ENCODE results near the gene NKAIN2. TPM values are rescaled to one million over a fixed set of nuclear protein-coding genes. Genes with fewer than 3 reads are reported as not detected.

Gene NKAIN2
- polyA plus RNA-seq, 1 of the 3 experiments (the other 2 are of a cell fraction): not detected

DNA sequence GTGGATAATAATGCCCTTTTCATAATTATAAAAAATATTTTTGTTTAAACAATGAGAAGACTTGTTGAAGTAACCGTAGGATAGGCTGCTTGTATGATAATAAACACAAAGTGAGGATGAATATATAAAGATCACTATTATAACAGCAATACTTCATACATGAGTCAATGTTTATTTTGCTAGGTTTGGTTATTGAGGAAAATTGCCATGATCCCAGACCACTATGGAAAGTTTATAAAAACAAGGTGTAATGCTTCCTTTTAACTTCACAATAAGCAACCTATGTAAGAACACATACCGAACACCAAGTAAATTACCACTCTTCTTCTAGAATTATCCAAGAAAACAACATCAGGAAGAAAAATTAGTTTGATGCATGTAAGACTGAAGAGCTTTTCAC is 663.3 kb downstream of the NKAIN2 start (continued):
- TF ChIP-seq TEAD4 (IDR thresholded peaks at IDR 0.05; ENCODE audit: borderline replicate concordance, insufficient read depth) (no peak), NRF1 (IDR thresholded peaks at IDR 0.05; ENCODE audit: low read depth, low read length) (no peak), ZBTB33 (IDR thresholded peaks at IDR 0.05; ENCODE audit: borderline replicate concordance, low read depth) (no peak), FOSL2 (IDR thresholded peaks at IDR 0.05; ENCODE audit: borderline replicate concordance, low read depth) (no peak), GATA2 (CRISPR knock-in tag; IDR thresholded peaks at IDR 0.05) (no peak), RXRA (IDR thresholded peaks at IDR 0.05; ENCODE audit: borderline replicate concordance, low read depth) (no peak)
- TF ChIP-seq, protein P1, sequence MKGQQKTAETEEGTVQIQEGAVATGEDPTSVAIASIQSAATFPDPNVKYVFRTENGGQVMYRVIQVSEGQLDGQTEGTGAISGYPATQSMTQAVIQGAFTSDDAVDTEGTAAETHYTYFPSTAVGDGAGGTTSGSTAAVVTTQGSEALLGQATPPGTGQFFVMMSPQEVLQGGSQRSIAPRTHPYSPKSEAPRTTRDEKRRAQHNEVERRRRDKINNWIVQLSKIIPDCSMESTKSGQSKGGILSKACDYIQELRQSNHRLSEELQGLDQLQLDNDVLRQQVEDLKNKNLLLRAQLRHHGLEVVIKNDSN (IDR thresholded peaks at IDR 0.05; ENCODE audit: borderline replicate concordance, low read depth): no peak

- DNase-seq: no peak
- Histone ChIP-seq H3K36me3 (replicated peaks in 1 of 2; ENCODE audit: control insufficient read depth in 1 of 2, insufficient read depth in 2 of 2, low read length in 1 of 2) (no peaks in the 10 kb centered on the region), H3K9me2 (no peaks in the 10 kb centered on the region), H3K9me3 (no peaks in the 10 kb centered on the region), H3K27me3 (ENCODE audit: insufficient read depth) (no peaks in the 10 kb centered on the region), H3K4me1 (ENCODE audit: control insufficient read depth in 1 of 2, insufficient read depth in 2 of 2, low read depth in 1 of 2, low read length in 1 of 2) (no peaks in the 10 kb centered on the region), H3K9ac (no peak overlapping the region), H3K27ac (ENCODE audit: low read depth in 2 of 2, low read length in 1 of 2) (no peak overlapping the region), H2AFZ (ENCODE audit: low read depth) (no peak overlapping the region), H3K4me2 (no peak overlapping the region), H3K79me2 (ENCODE audit: insufficient read depth) (no peaks in the 10 kb centered on the region), H3F3A (replicated peaks; ENCODE audit: insufficient read depth) (no peaks in the 10 kb centered on the region), H4K20me1 (ENCODE audit: insufficient read depth) (no peaks in the 10 kb centered on the region), H3K4me3 (ENCODE audit: low read depth in 2 of 2, low read length in 1 of 2) (no peak overlapping the region)
- TF ChIP-seq TCF12 (IDR thresholded peaks at IDR 0.05) (no peak), USF2 (IDR thresholded peaks at IDR 0.05; ENCODE audit: borderline replicate concordance, low read depth, low read length) (no peak), JUND (IDR thresholded peaks at IDR 0.05) (no peak), NFIC (IDR thresholded peaks at IDR 0.05; ENCODE audit: borderline replicate concordance) (no peak), NRF1 (IDR thresholded peaks at IDR 0.05; ENCODE audit: low read depth, low read length) (no peak), FOXJ3 (CRISPR knock-in tag; IDR thresholded peaks at IDR 0.05) (no peak), FOSL2 (IDR thresholded peaks at IDR 0.05; ENCODE audit: borderline replicate concordance, low read depth) (no peak)
- TF ChIP-seq, protein P2, sequence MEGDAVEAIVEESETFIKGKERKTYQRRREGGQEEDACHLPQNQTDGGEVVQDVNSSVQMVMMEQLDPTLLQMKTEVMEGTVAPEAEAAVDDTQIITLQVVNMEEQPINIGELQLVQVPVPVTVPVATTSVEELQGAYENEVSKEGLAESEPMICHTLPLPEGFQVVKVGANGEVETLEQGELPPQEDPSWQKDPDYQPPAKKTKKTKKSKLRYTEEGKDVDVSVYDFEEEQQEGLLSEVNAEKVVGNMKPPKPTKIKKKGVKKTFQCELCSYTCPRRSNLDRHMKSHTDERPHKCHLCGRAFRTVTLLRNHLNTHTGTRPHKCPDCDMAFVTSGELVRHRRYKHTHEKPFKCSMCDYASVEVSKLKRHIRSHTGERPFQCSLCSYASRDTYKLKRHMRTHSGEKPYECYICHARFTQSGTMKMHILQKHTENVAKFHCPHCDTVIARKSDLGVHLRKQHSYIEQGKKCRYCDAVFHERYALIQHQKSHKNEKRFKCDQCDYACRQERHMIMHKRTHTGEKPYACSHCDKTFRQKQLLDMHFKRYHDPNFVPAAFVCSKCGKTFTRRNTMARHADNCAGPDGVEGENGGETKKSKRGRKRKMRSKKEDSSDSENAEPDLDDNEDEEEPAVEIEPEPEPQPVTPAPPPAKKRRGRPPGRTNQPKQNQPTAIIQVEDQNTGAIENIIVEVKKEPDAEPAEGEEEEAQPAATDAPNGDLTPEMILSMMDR (IDR thresholded peaks at IDR 0.05): no peak
- WGBS (ENCODE audit: low lambda C conversion rate): 2% methylated on average over 1 of the region's 1 CpG
- ChIA-PET POLR2A (no interaction called here), CTCF (no interaction called here)
Measured at GRCh38 chr6:124467366-124467765, 663.7 kb downstream of the NKAIN2 start.

All from SK-N-SH (cell line).